IPS DF 19.7 (cell line): ENCODE measurements around the gene CDSN.

ENCODE experiments used
- DNase-seq: peaks from one replicate; pipeline ENCODE4 v3.0.0-alpha.2; 2013; ENCODE audit warnings: low read depth, low spot score

Gene CDSN

DNA sequence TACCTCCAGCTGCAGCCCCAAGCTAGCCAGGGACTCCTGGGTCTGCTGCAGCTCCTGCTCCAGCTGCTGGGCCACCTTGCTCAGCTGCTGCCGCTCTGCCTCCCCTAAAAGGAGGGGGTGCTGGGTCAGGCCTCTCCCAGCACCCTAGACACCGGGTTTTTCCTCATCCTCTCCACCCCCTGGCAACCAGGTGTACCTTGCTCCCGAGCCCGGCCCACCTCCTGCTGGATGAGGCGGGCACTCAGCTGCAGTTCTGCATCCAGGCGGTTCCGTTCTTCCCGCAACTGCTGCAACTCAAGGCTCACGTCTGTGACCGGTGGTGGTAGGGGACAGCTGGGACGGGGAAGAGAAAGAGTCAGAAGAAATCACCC is 24.7 kb upstream of the CDSN start:
- DNase-seq = no peak

DNA sequence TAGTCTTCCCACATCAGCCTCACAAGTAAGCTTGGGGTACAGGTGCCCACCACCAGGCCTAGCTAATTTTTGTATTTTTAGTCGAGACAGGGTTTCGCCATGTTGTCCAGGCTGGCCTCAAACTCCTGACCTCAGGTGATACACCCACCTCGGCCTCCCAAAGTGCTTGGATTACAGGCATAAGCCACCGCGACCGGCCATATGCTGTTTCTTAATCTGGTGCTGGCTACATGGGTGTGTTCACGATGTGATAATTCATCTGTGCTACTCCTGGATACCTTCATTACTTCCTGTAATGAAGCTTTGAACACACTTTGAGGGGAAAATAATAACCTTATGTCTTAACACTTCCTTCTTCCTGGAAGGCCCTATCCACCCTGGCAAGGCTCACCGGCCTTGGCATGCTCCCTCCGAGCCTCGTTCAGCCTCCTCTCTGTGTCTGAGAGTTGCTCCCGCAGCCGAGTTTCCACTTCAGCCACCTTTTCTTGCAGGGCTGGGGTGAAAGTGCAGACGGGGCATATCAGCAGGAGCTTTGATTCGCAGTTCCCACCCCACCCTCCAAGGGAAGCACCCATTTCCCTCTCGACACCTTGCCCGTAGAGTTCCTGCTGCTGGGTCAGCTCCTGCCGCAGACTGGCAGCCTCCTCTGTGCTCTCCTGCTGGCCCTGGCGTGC is 24.2 kb upstream of the CDSN start:
- DNase-seq = no peak

DNA sequence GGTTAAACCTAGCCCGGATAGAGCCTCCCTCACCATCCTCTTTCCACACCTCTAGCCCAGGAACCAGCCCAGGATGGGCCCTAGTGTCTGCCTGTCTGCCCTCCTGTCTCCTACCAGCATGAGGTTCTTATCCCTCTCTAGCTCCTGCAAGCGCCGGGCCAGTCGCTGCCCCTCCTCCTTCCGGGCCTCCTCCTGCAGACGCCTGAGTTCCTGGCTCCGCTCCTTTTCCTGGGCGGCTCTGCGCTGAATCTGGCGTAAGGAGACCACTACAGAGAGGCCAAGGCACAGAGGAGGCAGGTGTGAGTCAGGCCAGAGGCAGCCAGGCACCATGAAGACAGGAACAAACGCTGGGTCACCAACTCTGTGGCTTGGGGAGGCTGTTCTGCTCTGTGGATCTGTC is 22.9 kb upstream of the CDSN start:
- no peak for DNase-seq

GRCh38 chr6:31142361-31142761 is 22.1 kb upstream of the CDSN start:
- DNase-seq = no peak

GRCh38 chr6:31140643-31141042 is 20.4 kb upstream of the CDSN start:
- no peak for DNase-seq

DNA sequence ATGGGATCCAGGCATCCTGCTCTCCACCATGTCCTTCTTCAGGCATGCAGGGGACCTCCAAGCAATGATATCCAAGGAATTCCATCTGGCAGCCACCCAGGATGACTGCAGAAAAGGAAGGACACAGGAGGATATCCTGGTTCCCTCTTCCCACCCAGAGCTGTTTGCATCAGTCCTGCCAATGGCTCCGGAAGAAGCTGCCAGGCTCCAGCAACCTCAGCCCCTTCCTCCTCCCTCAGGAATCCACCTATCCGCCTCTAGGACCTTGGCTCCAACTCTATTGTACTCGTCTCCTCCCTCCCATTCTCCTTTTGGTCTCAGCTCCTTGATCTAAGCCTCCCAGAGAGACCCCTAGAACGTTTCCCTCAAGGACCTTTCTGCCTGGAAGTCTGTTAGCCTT is 19.4 kb upstream of the CDSN start:
- DNase-seq = no peak

DNA sequence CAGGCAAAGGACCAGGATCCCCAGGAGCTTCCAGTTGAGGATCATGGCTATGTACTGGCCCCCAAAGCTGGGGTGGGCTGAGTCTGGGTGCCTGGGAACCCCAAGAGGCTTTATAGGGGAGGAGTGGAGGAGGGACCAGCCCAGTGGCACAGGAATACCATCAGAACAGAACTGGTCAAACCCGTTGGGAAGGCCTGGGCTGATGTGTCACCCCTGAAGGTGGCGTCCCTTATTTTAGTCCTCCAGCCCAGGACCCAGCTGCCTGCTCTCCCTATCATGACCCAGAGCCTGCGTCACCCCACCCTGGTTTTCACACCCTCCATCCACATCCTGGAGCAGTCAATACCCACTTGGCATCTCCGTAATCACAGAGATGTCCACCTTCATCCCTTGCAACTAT is 18.7 kb upstream of the CDSN start, which contains the start of gene PSORS1C2:
PSORS1C2 (minus strand) TSS at position 85 of the 400 bp plus-strand sequence; CDS start at position 45, 40 bp downstream.
- DNase-seq = no peak

DNA sequence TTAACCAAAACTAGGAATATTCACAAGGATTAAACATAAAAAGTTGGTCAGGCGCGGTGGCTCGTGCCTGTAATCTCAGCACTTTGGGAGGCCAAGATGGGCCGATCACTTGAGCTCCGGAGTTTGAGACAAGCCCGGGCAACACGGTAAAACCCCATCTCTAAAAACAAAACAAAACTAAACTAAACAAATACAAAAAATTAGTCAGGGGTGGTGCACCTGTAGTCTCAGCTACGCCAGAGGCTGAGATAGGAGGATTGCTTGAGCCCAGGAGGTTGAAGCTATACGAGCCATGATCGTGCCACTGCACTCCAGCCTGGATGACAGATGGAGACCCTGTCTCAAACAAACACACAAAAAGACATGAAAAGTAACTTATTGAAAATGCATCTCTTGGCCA is 15.5 kb upstream of the CDSN start:
- DNase-seq = no peak

DNA sequence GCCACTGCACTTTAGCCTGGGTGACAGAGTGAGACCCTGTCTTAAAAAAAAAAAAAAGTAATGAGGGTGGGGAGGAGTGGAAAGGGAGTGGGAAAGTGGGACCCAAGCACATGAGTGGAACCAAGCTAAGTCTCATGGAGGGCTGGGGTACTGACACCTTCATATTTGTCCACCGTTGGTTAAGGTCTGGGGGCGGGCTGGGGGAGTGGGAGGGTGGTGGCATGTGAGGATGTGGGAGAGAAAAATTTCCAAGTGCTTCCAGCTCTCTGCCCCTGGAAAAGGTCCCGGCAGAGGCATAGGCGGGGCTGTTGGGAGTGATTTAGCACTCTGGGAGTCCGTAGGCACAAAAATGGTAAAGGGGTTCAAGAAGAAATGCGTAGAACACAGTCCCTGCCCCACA is 12.6 kb upstream of the CDSN start:
- DNase-seq = no peak

GRCh38 chr6:31131595-31131994 is 11.3 kb upstream of the CDSN start:
- no peak for DNase-seq

GRCh38 chr6:31130751-31131150 is 10.5 kb upstream of the CDSN start:
- no peak for DNase-seq

GRCh38 chr6:31129130-31129529 is 8.9 kb upstream of the CDSN start:
- DNase-seq = no peak

GRCh38 chr6:31128093-31128676 is 7.9 kb upstream of the CDSN start:
- DNase-seq = no peak

DNA sequence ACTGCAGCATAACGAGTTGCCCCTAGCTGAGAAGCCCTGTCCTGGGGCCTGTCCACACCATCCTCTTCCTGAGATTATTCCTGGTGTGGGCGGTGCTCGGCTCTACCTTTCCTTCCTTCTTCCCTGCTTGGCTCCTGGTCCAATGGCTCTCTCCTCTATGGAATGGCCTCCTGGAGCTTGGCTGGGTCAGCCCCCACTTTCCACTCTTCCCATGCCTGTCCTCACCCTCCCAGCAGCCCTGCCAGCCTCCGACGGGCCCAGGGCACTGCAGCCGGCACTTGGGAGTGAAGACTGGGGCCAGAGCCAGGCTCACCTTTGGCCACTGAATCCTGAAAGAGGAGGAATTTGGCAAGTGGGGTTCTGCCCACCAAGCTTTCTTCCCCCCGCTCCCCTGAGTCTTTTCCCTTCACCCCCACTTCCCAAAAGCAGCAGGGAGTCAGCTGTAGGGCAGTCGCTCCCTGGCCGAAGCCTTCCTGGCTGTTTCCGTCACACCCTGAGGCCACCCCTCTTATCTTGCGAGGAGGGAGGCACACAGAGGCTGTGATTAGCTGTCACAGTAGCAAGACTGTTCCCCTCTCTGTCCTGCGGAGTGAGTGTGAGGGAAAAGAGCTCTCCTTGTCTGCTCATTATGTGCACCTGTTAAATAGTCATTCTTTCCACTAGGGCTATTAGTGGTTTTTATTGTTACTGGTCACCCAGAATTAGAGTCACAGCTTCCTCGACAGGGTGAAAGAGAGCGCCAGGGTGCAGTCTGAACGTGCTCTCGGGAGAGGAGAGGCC is 6.3 kb upstream of the CDSN start:
- DNase-seq = no peak

GRCh38 chr6:31125586-31126363 is 5.5 kb upstream of the CDSN start:
- no peak for DNase-seq

DNA sequence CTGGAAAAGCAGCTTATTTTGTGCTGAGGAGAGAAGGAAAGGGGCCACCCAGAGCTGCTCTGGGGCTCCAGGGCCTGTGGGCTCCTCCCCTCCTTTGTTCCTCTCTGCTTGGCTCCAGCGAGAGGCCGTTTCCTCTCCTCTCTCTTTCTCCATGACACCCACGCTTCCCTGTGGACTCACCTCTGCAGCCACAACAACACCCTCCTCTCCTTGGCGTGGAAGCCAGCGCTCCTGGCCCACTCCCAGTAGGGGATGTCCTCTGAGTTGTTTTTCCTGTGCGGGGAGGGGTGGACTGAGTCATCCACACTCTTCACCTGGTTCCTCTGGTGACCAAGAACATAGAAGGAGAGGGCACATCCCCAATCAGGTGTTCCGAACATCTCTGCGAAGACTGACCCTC is 4.9 kb upstream of the CDSN start:
- DNase-seq = no peak

GRCh38 chr6:31122791-31123706 is 2.8 kb upstream of the CDSN start:
- DNase-seq = no peak

DNA sequence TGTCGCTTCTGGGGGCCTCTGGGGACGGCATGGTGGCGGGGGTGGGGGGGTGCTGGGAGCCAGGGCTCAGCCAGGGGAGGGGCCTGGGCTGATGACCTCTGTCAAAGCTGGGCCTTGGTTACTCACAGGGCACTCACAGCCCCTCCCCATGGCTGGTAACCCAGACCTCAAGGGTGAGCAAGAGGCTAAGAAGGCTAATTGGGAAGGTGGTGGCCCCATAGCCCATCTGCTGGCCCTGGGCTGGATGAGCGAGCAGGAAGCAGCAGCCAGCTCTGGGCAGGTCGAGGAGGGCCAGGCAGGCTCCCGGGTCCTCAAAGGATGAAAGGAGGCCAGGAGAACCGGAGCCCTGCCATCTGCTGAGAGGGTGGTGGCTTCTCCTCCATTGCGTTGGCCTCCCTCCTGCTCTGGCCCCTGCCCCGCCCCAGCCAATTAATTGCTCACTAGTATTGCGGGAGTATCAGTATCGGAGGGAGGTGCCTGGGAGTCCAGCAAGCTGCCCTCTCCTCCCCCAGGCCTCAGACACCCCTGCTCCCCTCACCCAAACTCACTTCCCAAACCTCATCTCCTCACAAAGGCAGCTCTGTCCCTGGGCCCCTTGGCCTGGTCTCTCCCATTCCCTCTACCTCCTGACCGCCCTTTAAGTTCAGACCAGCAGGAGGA is 1.0 kb upstream of the CDSN start:
- no peak for DNase-seq

- no peak for DNase-seq
Measured at GRCh38 chr6:31118178-31118577, 2.1 kb downstream of the CDSN start.

DNA sequence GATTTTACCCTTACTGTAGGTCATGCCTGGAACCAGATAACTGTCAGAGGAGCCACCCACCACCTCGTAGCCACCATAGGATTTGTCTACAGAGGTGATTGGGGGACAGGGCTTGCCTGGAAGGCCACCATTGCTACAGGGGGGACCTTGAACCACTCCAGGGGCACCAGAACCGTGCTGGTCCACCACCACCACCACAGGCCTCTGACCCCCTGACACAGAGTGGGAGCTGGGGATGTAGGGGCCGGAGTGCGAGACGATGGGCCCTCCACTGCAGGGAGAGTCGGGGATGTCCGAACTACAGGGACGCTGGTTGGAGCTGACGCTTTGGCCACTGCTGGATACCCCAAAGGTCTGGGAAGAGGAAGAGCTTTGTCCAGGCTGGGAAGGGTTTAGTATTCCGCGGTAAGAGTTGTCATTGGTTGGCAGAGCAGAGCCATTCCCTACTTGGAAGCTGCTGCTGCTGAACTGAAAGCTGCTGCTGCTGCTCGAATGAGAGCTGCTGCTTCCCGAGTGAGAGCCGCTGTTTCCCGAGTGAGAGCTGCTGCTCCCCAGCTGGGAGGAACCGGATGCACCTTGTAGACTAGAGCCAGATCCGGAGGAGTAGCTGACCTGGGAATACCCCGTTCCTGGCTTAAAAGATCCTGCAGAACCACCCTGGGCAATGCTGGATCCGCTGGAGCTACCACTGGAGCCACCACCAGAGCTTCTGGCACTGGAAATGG is 3.4 kb downstream of the CDSN start:
- DNase-seq = no peak
